Kasumi-1 (cell line): Measurements from ENCODE around the gene RHEB.

ENCODE experiments used
- DNase-seq, 2 experiments: peaks; one replicate each; lab custom pipeline; 2025; lab: John Stamatoyannopoulos, UW

Gene RHEB

GRCh38 chr7:151448261-151449252 is 71.1 kb downstream of the RHEB start:
- DNase-seq: peak; percentile 69 to 83

GRCh38 chr7:151447901-151448260 is 71.8 kb downstream of the RHEB start:
- DNase-seq: no peak

- DNase-seq: no peak
These were observed 72.4 kb downstream of the RHEB start for GRCh38 chr7:151447312-151447711.

- no peak for DNase-seq
These were observed 73.3 kb downstream of the RHEB start for GRCh38 chr7:151446412-151446811.

GRCh38 chr7:151444632-151445031 is 75.1 kb downstream of the RHEB start:
- no peak for DNase-seq

GRCh38 chr7:151442776-151443496 is 76.8 kb downstream of the RHEB start:
- no peak for DNase-seq

GRCh38 chr7:151440799-151441445 is 78.8 kb downstream of the RHEB start:
- DNase-seq: peak in 1 of 2 experiments; percentile 10

- no peak for DNase-seq
These were observed 79.6 kb downstream of the RHEB start, which contains the start of gene CRYGN for GRCh38 chr7:151439855-151440798. Gene CRYGN, minus strand, starts transcription at chr7:151440141. Its CDS starts 224 bp downstream, at chr7:151439917.

GRCh38 chr7:151438864-151439601 is 80.7 kb downstream of the RHEB start:
- DNase-seq: no peak

- no peak for DNase-seq
These were observed 81.7 kb downstream of the RHEB start for GRCh38 chr7:151437866-151438516.

GRCh38 chr7:151437159-151437553 is 82.5 kb downstream of the RHEB start:
- no peak for DNase-seq

- DNase-seq: no peak
These were observed 83.1 kb downstream of the RHEB start for GRCh38 chr7:151436446-151437158.

GRCh38 chr7:151435971-151436370 is 83.7 kb downstream of the RHEB start:
- no peak for DNase-seq

- no peak for DNase-seq
These were observed 84.4 kb downstream of the RHEB start for GRCh38 chr7:151435103-151435916.

GRCh38 chr7:151434549-151434948 is 85.1 kb downstream of the RHEB start:
- DNase-seq: no peak

- no peak for DNase-seq
These were observed 85.8 kb downstream of the RHEB start for GRCh38 chr7:151433721-151434400.

GRCh38 chr7:151432658-151433521 is 86.8 kb downstream of the RHEB start:
- DNase-seq: peak; percentile 88 to 90
